GM18526 (cell line): ENCODE results near the gene ELMOD3.

Experiments
- POLR2A ChIP-seq: IDR thresholded peaks from 3 replicates; pipeline ENCODE4 v1.6.1; 2011; ENCODE audit not compliant: insufficient read length; ENCODE audit errors: extremely low read depth

The ELMOD3 gene

DNA sequence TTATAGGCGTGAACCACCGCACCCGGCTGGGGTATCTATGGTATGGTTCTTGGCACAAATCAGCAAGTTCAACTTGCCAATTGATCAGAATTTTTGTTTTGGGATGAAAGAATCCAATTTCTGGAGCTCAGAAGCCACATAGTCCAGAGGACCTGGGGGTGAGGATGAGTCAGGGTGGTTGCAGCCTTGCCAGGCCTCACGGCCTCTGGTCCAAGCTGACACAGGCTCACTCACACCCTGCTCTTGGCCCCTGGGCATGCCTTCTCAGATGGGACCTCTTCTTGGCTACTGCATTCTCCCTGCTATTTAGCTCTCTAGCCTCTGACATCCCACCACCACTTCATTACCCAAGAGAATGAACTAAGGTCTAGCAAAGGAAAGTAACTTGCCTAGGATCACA, 39.3 kb downstream of the ELMOD3 start:
- TF ChIP-seq POLR2A, result no peak

DNA sequence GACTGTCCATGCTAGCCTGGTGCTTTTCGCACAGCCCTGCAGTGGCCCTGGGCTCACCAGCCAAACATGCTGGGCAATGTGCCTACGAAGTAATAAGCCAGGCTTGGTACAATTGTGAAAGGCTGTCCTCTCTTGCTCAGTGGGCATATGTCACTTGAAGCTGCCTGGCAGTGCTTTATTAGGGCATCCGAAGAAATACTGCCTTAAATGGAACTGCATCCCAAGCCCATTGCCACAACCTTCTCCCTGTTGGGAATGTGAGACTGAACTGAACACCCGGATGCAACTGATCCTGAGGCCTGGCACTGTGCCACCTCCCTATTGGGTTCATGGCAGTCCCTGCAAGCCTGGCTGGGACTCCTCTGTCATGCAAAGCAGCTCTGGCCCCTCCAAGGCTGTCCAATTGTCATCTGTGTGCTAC, 39.7 kb downstream of the ELMOD3 start:
- TF ChIP-seq POLR2A, result no peak

DNA sequence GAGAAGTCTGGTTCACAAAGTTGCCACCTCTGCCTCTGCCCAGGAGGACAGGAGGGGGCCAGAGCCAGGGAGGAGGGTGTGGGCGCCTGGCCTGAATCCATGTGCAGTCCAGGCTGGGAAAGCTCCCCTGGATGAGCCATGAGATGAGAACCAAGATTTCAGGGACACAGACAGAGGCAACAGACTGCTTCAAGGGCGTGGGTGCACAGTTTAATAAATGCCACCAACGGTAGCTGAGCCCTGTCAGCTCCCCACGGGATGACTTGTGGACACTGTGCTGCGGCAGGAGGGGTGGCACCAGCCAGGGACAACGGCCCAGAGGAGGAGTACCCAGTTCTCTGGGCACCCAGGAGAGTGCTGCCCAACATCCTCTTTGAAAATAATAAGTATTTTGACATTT, 40.4 kb downstream of the ELMOD3 start:
- TF ChIP-seq POLR2A, result no peak

DNA sequence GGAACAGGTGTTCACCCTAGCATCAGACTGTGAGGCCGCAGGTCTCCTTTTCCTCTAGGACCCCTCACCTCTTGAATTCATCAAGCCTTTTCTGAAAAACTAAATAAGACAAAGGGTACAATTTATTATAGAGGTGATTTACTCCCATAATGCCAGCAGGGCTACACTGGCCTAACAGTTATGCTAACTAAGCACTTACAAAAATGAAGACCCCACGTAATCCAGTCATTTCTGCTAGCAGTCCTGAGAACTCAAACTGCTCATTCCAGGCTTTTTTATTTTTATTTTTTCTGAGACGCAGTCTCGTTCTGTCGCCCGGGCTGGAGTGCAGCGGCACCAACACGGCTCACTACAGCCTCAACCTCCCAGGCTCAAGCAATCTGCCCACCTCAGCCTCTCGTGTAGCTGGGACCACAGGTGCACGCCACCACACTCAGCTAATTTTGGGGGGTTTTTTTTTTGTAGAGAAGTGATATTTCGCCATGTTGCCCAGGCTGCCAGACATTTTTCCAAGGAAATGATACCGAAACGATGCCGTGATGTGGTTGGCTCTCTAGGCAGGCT, 41.4 kb downstream of the ELMOD3 start:
- no peak for TF ChIP-seq POLR2A

DNA sequence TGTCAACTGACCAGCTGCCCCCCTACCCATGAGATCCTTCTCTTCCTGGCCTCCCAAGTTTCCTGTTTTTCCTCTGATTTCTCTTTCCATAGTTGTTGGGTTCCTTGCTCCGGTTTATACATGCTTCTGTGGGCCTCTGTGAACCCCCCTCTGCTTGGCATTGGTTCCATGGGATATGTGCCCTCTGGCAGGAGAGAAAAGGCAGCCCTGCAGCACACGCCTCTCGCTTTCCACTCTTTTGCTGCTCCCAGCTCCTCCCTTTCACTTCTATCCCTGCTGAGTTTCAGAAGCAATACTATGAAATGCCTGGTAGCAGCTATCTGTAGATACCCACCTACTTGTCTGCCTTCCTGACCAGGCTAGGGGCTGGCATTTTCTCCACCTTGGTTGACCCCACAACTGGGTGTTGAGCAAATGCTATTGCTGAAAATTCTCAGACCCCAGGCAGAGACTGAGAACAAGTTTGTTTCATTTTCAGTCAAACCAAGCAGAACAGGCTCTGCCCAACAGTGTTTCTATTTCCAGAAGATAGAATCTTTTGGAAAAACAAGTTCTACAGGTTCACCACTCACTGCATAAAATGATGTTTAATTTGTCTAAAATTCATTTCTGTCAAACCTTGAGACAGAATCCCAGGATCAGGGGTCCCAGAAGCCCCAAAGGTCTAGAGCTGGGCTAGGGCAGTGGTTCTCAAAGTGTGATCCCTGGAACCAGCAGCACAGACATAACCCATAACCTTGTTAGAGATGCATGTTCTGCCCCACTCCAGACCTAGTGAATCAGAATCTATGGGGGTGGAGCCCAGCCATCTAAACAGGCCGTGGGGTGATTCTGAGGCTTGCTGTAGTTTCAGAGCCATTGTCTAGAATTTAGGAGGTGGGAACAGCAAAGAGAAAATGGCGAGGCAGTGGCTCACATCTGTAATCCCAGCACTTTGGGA, 42.2 kb downstream of the ELMOD3 start:
- TF ChIP-seq POLR2A, result no peak

DNA sequence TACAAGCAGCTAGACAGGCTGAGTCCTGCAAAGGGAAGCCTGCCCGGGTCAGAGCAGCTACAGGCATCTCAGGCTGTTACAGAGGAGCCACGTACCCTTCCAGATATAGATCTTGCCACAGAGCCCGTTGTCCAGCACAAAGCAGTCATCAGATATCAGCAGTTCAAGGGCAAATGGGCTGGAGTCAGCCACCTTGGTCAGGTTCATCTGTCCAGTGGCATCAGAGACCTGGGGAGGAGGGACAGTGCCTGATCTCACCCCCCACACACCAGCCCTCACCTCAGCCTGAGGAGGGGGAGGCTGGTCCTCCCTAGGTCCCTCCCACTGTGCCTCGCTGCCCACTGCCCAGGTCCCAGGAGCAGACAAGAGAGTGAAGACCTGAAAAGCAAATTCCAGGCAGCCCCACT, 43.4 kb downstream of the ELMOD3 start:
- no peak for TF ChIP-seq POLR2A

DNA sequence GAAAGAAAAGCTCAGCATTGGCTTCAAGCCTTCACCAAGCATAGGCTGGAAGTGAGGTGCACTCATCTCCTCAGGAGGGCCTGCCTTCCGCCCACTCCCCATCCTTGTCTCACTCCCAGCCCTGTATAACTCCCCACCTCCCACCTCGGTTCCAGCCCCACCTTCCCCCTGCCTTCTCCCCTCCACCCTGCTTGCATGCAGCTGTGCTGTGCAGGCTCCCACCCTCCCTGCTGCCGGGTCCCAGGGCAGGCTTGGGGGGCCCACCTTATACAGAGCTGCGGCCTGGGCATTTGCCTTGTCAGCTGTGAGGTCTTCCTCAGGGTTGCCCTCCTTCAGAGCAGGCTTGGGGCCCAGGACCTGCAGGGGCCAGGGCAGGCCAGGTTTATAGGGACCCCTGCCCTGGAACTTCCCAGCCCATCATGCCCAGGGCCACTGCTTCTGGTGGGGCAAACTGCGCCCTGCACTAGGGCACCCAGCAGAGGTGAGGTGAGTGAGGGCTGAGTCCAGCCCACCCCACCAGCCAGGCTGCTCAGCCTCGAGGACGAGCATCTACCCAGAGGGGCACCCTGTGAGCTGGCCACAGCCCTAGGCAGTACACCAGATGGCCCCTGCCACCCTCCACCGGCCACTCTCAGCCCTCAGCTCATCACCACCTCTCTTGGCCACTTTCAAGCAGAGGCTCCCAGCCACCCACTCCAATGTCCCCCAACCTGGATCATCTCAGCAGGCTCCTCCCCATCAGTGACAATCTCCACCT, 44.0 kb downstream of the ELMOD3 start:
- no peak for TF ChIP-seq POLR2A

DNA sequence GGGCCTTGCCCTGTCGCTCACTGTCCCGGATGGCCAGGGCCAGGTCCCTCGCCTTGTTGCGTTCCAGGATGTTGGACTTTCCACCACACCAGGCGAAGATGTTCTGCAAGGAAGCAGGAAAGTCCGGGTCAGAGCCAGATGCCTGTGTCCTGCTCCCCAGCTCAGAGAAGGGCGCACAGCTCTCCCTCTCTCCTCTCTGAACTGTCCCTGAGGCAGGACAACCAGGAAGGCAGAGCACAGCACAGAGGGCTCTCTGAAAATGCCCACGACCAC, 44.5 kb downstream of the ELMOD3 start:
- no peak for TF ChIP-seq POLR2A

DNA sequence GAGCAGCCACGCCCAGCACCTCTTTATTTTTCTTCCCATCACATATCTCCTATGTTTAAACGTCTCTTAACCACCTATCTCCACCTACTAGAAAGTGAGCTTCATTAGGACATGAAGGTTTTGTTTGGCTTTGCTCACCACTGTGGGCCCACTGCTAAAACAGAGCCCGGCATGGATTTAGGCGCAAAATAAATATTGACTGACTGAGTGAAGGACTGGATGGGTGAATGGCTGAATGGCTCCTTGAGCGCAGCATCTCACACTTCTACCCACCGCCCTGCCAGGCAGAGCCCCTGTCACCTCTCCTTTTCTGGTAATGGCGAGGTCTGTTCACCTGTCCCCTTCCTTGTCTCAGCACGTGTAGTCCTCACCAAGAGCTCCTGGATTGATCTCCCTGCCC, 45.5 kb downstream of the ELMOD3 start:
- TF ChIP-seq POLR2A, result no peak

DNA sequence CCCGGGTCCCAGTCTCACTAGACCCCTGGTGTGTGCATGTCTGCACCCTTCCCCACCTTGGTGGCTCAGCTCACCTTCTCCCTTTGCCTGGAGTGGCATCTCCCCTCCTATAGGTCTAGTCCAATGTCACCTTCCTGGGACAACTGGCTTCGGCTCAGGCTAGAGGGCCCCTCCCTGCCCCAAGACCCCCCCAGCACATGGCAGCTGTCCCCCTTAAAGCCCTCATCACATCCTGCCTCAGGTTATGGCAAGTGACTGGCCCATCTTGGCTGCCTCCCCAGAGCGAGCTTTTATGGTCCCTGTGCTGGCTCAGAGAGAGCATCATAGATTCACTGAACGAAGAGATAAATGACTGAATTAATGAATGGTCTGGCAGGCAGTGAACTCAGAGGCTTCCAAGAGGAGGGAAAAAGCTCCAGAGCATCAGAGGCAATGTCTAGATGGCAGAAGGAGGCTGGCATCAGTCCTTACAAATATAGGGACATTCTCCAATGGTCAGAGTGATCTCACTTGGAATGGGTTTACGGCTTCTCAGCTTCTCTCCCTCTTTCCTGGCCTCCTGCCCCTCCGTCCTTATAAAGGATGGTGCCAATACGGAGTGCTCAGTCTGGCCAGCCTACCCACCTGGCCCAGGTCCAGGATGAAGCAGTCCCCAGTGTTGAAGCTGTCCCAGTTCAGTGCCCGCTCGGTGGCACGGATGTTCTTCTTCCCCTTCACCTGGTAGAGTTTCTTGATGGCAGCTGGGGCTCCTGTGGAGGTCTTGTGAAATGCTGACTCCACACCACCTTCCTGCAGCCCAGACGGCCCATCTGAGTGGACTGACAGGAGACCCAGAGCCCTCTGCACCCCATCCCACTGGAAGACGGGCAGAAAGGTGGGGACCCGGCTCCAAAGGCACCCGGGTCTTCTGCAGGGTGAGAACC, 46.2 kb downstream of the ELMOD3 start:
- no peak for TF ChIP-seq POLR2A

DNA sequence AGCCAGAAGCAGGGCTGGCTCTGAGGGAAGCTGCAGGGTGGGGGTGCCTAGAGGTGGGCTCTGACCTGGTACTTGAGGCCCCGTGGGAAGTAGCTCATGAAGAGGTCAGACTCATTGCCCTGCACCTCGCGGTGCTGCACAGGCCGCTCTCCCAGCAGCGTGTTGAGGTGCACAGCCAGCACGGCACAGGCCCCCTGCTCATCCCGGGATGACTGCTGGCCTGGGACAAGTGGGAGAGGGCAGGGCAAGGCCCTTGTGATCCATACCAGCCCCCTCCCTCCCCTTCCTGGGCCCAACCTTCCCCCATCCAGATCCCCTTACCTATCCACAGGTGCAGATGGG, 46.9 kb downstream of the ELMOD3 start:
- no peak for TF ChIP-seq POLR2A

DNA sequence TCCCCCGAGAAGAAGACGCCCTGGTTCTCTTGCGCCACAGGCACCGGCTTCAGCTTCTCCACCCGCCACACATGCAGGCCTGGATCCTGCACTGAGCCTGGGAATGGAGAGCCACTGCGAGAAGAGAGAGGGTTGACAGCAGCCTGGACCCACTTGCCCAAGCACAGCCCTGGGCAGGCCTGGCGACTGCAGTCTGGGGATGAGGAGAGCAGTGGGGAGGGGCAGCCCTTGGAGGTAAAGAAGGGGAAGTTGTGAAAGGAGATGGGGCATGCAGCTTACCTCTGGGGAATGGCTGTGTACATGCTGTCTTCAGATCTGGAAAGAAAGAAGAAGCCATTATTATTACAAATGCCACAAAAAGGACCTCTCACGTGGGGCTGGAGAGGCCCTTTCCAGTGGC, 47.3 kb downstream of the ELMOD3 start:
- no peak for TF ChIP-seq POLR2A

DNA sequence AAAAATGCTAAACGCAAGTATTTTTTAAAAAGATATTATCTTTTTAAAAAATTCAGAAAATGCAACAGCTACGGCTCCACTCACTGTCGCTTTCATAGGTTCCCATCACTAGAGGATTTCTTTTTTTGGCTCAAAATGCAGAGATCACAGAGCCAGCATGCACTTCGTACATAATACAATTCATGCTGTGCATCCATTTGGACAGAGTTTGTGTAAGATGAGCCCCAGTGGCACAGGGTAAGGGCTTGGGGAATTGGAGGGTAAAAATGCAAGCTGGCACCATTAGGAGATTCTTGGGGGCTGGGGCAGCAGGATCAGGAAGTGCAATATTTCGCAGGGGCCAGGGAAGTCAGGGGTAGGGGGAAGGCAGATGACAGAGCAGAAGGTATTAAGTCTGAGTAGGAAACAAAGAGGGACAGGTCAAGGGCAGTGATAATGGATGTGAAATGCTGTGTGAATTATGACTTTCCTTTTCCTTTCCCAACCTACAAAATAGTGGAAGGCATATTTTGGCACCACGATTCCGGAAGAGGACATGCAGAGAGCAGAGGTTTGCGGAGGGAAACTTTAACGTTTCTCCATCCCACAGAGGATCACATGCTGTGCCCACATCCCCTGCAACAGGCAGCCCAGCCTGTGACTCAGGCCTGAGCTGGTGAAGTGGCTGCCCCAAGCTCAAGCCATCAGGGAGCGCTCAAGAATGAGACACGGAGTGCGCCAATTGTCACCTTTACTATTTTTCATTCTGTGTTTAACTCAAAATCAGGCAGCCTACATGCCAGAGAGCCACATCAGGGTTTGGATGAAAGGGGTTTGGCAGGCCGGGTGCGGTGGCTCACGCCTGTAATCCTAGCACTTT, 50.9 kb downstream of the ELMOD3 start:
- TF ChIP-seq POLR2A, result peak; percentile 37

DNA sequence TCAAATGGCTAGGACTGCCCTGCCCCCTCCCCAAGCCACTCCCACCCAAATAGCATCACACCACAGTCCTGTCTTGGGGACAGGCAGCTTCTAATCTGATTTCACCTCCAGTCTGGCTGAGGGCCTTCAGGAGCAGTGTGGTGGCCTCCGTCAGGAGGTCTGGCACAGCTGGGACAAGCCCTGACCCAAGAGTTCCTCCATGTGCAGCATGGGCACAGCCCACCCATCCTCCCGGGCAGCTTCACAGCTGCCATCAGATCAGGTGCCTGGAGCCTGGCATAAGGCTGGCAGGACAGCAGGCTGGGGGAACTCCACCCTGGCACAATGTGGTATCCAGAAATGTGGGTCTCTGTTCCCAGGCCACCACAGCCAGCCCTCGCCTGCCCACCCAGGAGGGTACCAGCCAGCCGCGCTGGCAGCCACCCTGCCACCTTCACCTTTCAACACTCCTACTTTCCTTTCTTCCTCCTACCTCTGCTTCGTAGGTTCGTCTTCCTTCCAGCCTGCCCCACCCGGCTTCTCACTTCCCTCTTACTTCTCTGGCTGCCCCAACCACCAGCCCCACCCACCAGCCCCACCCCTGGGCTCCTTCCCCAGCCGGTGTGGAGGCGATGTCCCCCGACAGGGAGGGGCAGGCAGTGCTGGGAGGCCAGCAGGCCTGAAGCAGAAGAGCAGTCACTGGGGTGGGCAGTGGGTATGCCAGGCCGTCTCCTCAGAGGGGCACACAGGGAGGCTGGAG, 55.4 kb downstream of the ELMOD3 start, which contains the start of gene CAPG:
TSS of gene CAPG (minus strand) at position 522 of the 739 bp plus-strand sequence. CDS start 8,221 bp downstream, outside the sequence.
- TF ChIP-seq POLR2A, result peak; percentile 50
